Activated T-cell treated with anti-CD3 and anti-CD28 coated beads for 48 hours (primary cell): ENCODE data around the gene CXCL17.
A peak's percentile ranks its signal among the peaks of the same experiment; 100 is the strongest.

Experiments used
- DNase-seq: peaks from one replicate; pipeline ENCODE4 v3.0.0-alpha.2; 2020; ENCODE audit warnings: low read depth

CXCL17 gene

DNA sequence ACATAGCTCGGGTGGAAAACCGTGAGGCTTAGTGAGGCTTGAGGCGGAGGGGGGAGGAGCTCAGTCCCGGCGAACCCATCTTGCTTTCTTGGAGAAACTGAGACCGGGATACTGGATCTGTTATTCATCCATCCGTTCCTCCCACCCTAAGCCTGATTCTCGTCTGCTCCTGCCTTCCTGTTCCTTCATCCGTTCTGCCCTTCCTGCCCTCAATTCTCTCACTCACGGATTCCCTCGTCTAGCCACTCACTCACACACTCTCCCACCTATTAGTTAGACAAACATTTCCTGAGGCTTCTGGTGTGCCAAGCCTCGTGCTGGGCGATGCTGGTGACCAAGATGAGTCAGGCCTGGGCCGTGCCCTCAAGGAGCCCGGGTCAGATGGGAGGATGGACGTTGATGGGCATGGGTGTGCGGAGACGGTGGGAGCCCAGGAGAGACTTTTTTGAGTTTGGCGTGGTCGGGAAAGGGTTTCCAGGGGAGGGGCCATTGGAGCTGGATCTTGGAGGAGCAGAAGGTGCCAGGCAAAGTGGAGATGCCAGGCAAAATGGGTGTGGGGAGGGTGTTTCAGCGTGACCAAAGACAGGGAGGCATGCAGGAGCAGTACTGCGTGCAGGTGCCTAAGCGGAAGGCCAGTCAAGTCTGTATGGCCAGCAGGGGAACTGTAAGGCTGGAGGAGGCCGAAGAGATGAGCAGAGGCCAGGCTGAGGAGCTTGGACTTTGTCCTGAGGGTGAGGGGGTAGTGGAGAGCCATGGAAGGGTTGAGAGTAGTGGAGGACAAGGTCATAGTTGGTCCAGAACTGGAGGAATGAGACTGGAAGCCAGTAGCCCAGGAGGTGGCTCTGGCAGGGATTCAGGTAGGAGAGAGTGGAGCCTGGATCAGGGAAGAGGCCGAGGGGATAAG is 45.2 kb downstream of the CXCL17 start:
- DNase-seq, result no peak

DNA sequence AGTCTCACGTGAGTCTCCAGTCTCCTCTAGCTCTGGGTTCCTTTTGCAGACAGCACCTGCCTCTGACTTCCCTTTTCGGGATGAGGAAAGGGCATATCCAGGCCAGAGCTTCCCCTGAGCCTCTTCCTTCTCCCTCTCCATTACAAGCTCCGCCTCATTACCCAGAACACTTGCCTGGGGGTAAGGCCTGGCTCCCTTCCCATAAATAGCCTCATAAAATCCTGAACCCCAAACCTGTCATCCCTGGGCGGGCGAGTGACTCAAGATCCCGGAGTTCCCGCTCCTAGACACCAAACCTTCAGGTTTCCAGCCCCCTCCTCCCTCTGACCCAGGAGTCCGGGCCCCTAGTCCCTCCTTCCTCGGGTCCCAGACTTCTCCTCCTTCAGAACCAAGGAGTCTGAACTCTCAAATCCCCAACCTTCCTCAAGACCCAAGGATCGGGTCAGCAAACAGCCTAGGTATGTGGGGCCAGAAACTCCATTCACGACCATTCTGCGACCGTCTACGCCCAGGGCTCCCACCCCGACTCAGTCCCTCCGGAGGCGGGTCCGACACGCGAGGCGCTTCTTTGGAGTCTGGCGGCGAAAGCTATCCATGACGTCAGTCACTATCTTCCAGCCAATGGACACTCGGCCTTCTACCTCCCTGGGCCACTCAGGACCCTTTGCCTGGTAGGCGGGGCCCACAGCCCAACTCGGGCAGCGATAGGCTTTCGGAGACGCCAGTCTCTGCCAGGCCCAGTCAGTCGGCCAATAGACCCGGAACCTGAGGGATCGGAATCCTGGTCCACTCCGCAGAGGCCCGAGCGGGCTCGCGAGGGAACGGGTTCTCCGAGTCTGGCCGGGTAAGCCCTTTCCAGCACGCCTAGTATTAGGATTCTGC is 46.1 kb downstream of the CXCL17 start:
- peak; percentile 98 for DNase-seq

DNA sequence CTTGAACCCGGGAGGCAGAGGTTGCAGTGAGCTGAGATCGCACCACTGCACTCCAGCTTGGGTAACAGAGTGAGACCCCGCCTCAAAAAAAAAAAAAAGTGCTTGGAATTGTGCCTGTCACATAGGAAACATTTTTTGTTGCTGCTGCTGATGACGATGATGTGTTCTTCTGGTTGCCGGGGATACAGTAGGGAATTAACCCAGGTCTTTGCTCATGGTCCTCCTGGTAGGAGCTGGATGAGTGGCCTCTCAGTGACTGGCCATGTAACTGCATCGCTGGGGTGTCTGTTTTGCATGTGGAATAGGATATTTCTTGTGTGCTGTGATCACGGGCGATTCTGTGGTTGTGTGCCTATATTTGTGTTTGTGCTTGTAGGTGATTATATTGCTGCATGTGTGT is 48.0 kb downstream of the CXCL17 start:
- DNase-seq, result no peak

DNA sequence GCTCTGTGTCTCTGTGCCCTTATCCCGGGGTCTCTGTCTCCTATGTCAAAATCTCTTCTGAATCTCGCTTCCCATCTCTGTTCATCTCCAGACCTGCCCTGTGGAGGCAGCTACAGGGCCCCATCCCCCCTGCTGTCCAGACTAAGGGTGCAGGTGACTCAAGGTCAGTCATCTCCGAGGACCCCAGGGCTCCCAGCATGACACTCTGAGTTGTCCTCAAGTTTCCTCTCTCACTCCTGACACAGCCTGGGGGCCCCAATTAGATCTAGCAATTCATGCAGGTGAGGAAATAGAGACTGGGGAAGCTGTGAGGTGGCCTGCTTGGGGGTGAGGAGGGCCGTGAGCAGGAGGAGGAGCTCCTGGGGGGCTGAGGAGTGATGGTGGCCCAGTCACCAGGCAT is 50.6 kb downstream of the CXCL17 start:
- DNase-seq, result no peak

DNA sequence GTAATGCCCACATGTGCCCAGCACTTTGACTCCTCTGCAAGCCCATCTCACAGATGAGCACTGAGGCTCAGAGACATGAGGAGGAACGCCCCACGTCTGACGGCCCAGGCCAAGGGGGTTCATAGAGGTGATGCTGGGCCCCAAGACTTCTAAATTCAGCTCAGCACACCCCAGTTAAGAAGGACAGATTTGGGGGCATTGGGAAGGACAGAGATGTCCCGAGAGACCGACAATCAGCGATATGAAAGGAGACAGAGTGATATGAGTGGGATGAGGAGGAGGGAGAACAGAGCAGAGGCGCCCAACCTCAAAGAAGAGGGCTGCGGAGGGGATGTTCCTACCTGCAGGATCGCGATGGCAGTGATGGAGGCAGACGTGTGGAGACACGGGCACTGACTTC is 52.8 kb downstream of the CXCL17 start, which contains the start of gene CNFN:
Gene CNFN (minus strand): TSS at position 399 of the 400 bp plus-strand sequence. CDS start 1,260 bp downstream, outside the sequence.
- DNase-seq, result no peak

DNA sequence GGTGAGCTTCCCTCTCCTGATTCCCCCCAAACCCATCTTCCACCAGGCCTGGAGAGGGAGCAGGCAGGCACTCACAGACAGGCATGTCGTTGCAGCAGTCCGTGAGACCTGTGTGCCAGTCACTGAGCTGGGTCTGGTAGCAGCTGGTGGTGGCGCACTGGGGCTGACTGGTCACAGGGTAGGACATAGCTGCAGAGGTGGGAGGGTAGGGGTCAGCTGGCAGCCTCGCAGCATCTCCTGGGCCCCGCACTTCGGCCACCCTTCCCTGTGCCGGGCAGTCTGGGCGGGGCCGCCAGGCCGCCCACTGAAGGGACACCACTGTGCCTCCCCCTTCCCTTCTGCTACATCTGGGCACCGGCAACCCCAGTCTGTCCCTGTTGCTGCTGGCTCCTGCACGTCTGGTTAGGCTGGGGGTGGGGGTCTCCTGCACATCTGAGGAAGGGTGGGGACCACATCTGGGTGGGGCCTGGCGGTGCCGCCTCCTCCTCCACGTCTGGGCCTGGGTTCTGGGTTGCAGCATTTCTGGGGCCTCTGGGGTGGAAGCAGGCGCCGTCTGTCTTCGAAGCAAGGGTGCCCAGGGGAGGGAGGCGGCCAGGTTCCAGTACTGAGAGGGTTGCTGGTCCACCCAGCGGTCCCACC is 53.8 kb downstream of the CXCL17 start:
- no peak for DNase-seq

DNA sequence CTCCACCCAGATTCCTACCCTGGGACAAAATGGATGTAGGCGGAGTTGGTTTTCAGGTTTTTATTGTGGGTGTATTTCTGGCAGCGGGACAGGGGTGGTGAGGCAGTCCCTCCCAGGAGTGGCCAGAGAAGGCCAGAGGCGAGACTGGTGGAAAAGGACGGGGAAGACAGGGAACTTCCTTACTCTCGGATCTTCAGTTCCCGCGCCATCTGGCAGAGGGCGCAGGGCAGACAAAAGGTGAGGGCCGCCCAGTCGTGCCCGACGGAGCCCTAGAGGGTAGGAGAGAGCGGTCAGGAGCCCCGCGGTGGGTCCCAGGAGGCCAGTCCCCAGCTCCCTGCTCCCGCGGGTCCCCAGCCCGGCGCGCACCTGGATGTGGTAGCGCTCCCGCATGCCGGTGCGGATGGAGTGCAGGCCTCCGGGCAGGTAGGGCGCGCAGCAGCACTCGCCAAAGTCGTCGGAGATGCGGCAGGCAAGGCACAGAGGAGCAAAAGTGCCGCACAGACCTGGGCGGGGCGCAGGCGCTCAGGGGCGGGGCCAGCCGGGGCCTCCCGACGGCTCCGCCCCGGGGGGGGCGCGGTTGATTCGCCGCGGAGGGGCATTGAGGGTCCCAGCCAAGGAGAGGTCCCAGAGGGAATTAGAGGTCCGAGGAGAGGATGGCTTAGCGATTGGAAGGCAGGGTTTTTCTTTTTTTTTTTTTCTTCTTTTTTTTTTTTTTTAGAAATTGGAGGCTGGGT is 55.6 kb downstream of the CXCL17 start:
- peak; percentile 65 for DNase-seq

DNA sequence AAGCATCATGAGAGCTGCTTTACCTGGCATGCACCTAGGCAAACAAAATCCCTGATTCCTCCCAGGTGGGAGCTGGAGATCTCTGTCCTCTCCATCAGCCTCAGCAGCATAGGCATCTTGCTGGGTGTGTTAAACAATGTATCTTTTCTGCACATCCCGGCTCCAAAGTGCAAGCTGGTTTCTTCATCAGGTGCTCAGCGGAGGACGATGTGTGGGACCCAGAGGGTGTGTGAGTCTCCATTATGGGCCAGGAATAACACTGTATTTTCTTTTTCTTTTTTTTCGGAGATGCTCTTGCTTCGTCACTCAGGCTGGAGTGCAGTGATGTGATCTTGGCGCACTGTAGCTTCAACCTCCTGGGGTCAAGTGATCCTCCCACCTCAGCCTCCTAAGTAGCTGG is 62.6 kb downstream of the CXCL17 start:
- DNase-seq, result no peak
